Endothelial cell (in vitro differentiated cells): ENCODE results near the gene WDFY4. TPM values are rescaled to one million over a fixed set of nuclear protein-coding genes. Genes with fewer than 3 reads are reported as not detected.

Experiments
- DNase-seq: peaks from one replicate; pipeline ENCODE4 v3.0.0; 2021; ENCODE audit warnings: low spot score
- H3K27ac Mint-ChIP-seq: one replicate; pipeline ENCODE4 v1.8.0; 2021; ENCODE audit warnings: mixed read lengths, inconsistent platforms; ENCODE audit not compliant: unreplicated experiment
- H3K27me3 Mint-ChIP-seq: one replicate; pipeline ENCODE4 v1.8.0; 2021; ENCODE audit warnings: mild to moderate bottlenecking, moderate library complexity, mixed read lengths, inconsistent platforms; ENCODE audit not compliant: unreplicated experiment
- H3K36me3 Mint-ChIP-seq: one replicate; pipeline ENCODE4 v1.8.0; 2021; ENCODE audit warnings: mild to moderate bottlenecking, low read depth, mixed read lengths, inconsistent platforms; ENCODE audit not compliant: unreplicated experiment
- H3K4me1 Mint-ChIP-seq: one replicate; pipeline ENCODE4 v1.8.0; 2021; ENCODE audit warnings: mild to moderate bottlenecking, mixed read lengths, inconsistent platforms; ENCODE audit not compliant: unreplicated experiment
- H3K4me3 Mint-ChIP-seq: one replicate; pipeline ENCODE4 v1.8.0; 2021; ENCODE audit warnings: mild to moderate bottlenecking, mixed read lengths, inconsistent platforms; ENCODE audit not compliant: unreplicated experiment
- H3K9me3 Mint-ChIP-seq: one replicate; pipeline ENCODE4 v1.8.0; 2021; ENCODE audit warnings: mixed read lengths, inconsistent platforms; ENCODE audit not compliant: unreplicated experiment
- total RNA-seq: library from RNA; stranded (reverse); fragmentation: NEBNext Ultra II Directional; extraction: Animal tissue kit (Norgen Biotek cat#: 25700); gene quantifications from one replicate; pipeline ENCODE4 v1.2.1, GENCODE V29; 2021; ENCODE audit not compliant: unreplicated experiment
- TF ChIP-seq, protein P1 (sequence below): fragments of 200-600 bp; sonication (generic); IDR thresholded peaks from one replicate; pipeline ENCODE4 v1.5.0; 2021; ENCODE audit warnings: antibody characterized with exemption; ENCODE audit not compliant: unreplicated experiment

WDFY4 gene
- total RNA-seq, 1 donor from 2014 or later, result 0.54 TPM

DNA sequence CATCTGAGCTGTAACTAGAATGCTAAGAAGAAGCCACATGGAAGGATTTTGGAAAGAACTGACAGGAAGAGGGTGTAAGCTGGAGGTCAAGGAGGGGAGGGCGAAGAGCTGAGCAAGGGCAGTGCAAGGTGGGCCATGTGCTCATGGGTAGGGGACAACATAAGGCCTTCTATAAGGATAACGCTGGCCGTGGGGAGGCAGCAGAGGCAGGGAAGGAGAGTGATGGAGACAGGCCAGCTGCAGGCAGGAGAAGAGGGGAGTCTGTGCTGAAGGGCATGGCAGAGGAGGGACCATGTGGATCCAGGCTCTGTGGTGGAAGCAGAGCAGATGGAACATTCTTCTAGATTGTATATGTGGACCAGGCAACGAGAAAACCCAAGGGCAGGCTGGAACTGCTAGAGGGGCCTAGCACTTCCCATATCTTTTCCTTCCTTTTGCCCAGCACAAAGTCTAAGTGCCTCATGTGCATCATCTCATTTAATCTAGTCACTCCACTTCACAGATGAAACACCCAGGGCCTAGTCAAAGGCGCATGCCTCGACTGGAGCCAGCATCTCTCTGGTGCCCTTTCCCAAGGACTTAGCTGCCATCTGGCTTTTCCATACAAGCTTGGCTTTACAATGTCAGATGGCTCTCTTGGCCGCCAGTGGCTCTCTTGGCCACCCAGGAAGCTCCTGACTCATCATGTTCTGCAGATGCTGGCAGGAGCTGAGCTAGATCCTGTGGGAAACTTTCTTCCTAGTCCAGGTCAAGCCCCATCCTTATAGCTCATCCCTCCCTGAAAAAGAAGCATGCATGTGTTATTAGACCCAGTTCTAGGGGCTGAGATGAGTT, 248.4 kb downstream of the WDFY4 start:
- peaks cover 3% of the 10 kb centered on the region for H3K4me1 Mint-ChIP-seq
- no peak overlapping the region for H3K4me3 Mint-ChIP-seq
- DNase-seq, result no peak
- H3K27ac Mint-ChIP-seq, result no peak overlapping the region
- TF ChIP-seq, protein P1, sequence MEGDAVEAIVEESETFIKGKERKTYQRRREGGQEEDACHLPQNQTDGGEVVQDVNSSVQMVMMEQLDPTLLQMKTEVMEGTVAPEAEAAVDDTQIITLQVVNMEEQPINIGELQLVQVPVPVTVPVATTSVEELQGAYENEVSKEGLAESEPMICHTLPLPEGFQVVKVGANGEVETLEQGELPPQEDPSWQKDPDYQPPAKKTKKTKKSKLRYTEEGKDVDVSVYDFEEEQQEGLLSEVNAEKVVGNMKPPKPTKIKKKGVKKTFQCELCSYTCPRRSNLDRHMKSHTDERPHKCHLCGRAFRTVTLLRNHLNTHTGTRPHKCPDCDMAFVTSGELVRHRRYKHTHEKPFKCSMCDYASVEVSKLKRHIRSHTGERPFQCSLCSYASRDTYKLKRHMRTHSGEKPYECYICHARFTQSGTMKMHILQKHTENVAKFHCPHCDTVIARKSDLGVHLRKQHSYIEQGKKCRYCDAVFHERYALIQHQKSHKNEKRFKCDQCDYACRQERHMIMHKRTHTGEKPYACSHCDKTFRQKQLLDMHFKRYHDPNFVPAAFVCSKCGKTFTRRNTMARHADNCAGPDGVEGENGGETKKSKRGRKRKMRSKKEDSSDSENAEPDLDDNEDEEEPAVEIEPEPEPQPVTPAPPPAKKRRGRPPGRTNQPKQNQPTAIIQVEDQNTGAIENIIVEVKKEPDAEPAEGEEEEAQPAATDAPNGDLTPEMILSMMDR, result no peak
- H3K9me3 Mint-ChIP-seq, result no peaks in the 10 kb centered on the region
- H3K36me3 Mint-ChIP-seq, result no peaks in the 10 kb centered on the region
- H3K27me3 Mint-ChIP-seq, result no peaks in the 10 kb centered on the region

DNA sequence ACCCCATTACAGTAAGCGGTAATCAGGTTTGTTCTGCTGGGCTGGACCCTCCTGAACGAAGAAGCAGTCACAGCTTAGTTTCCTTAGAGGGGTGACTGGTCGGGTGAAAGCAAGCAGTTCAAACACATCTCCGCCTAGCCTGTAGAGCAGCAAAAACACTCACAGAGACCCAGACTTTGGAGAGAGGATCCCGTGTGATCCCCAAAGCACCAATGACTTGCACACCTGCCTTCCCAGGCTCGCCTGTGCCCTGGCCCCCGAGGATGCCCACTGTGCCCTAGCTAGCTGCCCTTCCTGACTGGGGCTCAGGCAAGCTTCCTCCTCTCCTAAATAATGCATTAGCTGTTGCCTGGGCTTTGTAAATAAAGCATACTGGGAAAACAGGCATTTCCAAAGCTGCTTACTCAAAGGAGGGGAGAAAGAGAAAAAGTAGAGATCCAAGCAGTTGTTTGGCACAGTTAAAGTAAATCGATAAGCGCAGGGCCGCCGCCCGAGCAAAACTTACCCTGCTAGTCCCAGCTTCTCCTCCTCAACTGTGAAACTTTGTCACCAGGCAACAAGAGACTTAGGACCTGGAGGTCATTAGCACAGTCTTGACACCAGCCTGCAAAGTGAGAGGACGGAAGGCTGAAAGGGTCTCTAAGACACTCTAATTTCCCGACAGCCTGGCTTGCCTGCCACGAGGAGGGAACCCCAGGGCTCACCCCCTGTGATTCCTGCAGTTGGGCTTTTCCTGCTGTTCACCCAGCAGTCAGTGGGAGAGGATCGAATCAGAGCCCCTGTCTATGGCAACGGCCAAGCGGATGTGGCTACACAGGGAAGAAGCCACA, 250.2 kb downstream of the WDFY4 start:
- H3K4me3 Mint-ChIP-seq, result no peak overlapping the region
- no peak overlapping the region for H3K27ac Mint-ChIP-seq

GRCh38 chr10:48935577-48935976, 250.9 kb downstream of the WDFY4 start:
- no peaks in the 10 kb centered on the region for H3K36me3 Mint-ChIP-seq
- H3K9me3 Mint-ChIP-seq, result no peaks in the 10 kb centered on the region
- no peak overlapping the region for H3K27ac Mint-ChIP-seq
- no peak overlapping the region for H3K4me3 Mint-ChIP-seq
- peaks cover 3% of the 10 kb centered on the region for H3K4me1 Mint-ChIP-seq
- TF ChIP-seq, protein P1, result no peak
- no peaks in the 10 kb centered on the region for H3K27me3 Mint-ChIP-seq
- no peak for DNase-seq

More for the DNA sequence above, 250.2 kb downstream of the WDFY4 start:
- no peaks in the 10 kb centered on the region for H3K36me3 Mint-ChIP-seq
- H3K27me3 Mint-ChIP-seq, result no peaks in the 10 kb centered on the region
- TF ChIP-seq, protein P1, result no peak
- DNase-seq, result no peak
- no peaks in the 10 kb centered on the region for H3K9me3 Mint-ChIP-seq
- H3K4me1 Mint-ChIP-seq, result peaks cover 3% of the 10 kb centered on the region

- no peak overlapping the region for H3K27ac Mint-ChIP-seq
- H3K9me3 Mint-ChIP-seq, result no peaks in the 10 kb centered on the region
- H3K27me3 Mint-ChIP-seq, result no peaks in the 10 kb centered on the region
- DNase-seq, result no peak
- no peak overlapping the region for H3K4me3 Mint-ChIP-seq
- no peaks in the 10 kb centered on the region for H3K4me1 Mint-ChIP-seq
- H3K36me3 Mint-ChIP-seq, result no peaks in the 10 kb centered on the region
- TF ChIP-seq, protein P1, result no peak
Observed at GRCh38 chr10:48937796-48938195, 253.1 kb downstream of the WDFY4 start.
